Measurements from ENCODE around the gene ADGRE1.

The ADGRE1 gene

DNA sequence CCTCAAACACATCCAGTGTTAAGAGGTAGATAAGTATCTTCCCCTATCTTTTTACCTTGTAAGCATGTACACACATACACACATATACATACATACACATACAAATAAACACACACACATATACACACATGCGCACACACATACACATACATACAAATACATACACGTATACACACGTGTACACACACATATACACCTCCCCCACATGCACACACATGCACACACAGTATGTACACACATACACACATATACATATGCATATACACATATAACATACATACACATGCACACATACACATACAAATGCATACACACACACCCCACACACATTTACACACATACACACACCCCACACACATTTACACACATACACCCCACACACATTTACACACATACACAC lies 24.1 kb downstream of the ADGRE1 start:
- CTCF ChIA-PET: no interaction called here

DNA sequence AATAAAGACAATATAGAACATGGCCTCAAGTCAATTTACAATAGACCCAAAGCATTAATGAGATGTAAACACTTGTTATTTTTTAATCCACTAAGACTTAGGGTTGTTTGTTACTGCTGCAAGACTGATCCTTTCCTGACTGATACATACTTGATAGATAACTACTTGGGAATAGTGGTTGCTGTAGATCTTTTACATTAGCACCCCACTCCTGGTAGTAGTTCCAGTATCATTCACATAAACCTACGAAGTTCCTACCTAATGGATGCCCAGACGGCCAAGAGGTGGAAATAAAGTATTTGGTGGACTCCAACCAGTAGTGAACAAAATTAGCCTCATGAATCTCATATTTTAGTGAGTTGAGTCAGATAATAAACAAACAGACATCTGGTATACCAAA lies 26.9 kb downstream of the ADGRE1 start:
- CTCF ChIA-PET: no interaction called here
- TF ChIP-seq LEF1 (IDR thresholded peaks at IDR 0.05; ENCODE audit: borderline replicate concordance): no peak
- no peak for TF ChIP-seq SP1 (IDR thresholded peaks at IDR 0.05)
- TF ChIP-seq ARNT (IDR thresholded peaks at IDR 0.05): no peak
- TF ChIP-seq NFRKB (IDR thresholded peaks at IDR 0.05): no peak
- no peak for TF ChIP-seq CTBP1 (IDR thresholded peaks at IDR 0.05; ENCODE audit: borderline replicate concordance)
- TF ChIP-seq, protein P1, sequence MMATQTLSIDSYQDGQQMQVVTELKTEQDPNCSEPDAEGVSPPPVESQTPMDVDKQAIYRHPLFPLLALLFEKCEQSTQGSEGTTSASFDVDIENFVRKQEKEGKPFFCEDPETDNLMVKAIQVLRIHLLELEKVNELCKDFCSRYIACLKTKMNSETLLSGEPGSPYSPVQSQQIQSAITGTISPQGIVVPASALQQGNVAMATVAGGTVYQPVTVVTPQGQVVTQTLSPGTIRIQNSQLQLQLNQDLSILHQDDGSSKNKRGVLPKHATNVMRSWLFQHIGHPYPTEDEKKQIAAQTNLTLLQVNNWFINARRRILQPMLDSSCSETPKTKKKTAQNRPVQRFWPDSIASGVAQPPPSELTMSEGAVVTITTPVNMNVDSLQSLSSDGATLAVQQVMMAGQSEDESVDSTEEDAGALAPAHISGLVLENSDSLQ (IDR thresholded peaks at IDR 0.05): no peak
- no peak for TF ChIP-seq ELF4 (IDR thresholded peaks at IDR 0.05)
- no peak for TF ChIP-seq FOXM1 (IDR thresholded peaks at IDR 0.05; ENCODE audit: borderline replicate concordance)
- TF ChIP-seq BHLHE40 (IDR thresholded peaks at IDR 0.05; ENCODE audit: borderline replicate concordance): no peak
- no peak for TF ChIP-seq SUZ12 (IDR thresholded peaks at IDR 0.05)
- no peak for TF ChIP-seq FOXA1 (IDR thresholded peaks at IDR 0.05)
- no peak for TF ChIP-seq HDGF (IDR thresholded peaks at IDR 0.05; ENCODE audit: borderline replicate concordance)
- no peak for TF ChIP-seq FOXK2 (IDR thresholded peaks at IDR 0.05)
- no peak for TF ChIP-seq L3MBTL2 (conservative IDR thresholded peaks at IDR 0.05)
- no peak for TF ChIP-seq ZNF384 (IDR thresholded peaks at IDR 0.05)

More for the DNA sequence above, 24.1 kb downstream of the ADGRE1 start:
- no peak for DNase-seq (ENCODE audit: extremely low spot score)
- POLR2A ChIA-PET: no interaction called here
- TF ChIP-seq LEF1 (IDR thresholded peaks at IDR 0.05; ENCODE audit: borderline replicate concordance) (no peak), ELF4 (IDR thresholded peaks at IDR 0.05) (0 out of 2 replicates have a peak, but pooled peaks have one; percentile 8)
- TF ChIP-seq, protein P1 (IDR thresholded peaks at IDR 0.05): no peak

DNA sequence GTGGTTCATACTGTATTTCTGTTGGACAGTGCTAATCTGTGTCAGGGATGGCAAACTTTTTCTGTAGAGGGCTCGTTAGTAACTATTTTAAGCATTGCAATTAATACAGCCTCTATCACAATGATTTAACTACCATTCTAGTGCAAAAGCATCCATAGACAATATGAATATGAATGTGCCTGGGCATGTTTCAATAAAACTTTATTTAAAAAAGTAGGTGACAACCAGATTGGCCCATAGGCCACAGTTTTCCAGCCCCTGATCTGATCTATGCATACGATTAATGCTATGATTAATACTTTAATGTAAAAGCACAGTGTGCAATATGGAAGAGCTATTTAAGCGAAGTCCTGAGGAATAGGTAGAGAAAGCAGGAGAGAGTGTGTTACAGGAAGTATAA lies 29.6 kb downstream of the ADGRE1 start:
- POLR2A ChIA-PET: no interaction called here
- TF ChIP-seq ARNT (IDR thresholded peaks at IDR 0.05): no peak
- TF ChIP-seq ZNF384 (IDR thresholded peaks at IDR 0.05): no peak
- TF ChIP-seq SUZ12 (IDR thresholded peaks at IDR 0.05): no peak
- no peak for TF ChIP-seq FOXK2 (IDR thresholded peaks at IDR 0.05)
- TF ChIP-seq SP1 (IDR thresholded peaks at IDR 0.05): no peak
- TF ChIP-seq ELF4 (IDR thresholded peaks at IDR 0.05): no peak
- TF ChIP-seq CTBP1 (IDR thresholded peaks at IDR 0.05; ENCODE audit: borderline replicate concordance): no peak
- TF ChIP-seq LEF1 (IDR thresholded peaks at IDR 0.05; ENCODE audit: borderline replicate concordance): no peak
- CTCF ChIA-PET: no interaction called here
- no peak for DNase-seq (ENCODE audit: extremely low spot score)

More for the DNA sequence above, 26.9 kb downstream of the ADGRE1 start:
- DNase-seq (ENCODE audit: extremely low spot score): no peak
- POLR2A ChIA-PET: no interaction called here

DNA sequence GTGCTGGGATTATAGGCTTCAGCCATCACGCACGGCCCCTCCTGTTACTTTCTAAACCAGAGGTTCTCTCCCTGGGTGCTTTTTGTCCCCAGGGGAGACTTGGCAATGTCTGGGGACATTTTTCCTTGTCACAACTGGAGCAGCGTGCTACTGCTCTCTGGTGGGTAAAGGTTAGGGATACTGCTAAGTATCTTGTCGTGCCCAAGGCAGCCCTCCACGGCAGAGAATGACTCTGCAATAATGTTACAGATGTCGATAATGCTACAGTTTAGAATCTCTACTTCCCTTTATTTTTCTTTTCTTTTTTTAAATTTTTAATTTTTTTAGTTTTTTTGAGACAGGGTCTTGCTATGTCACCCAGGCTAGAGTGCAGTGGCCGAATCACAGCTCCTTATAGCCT lies 38.0 kb downstream of the ADGRE1 start:
- DNase-seq (ENCODE audit: extremely low spot score): no peak
- no peak for TF ChIP-seq BHLHE40 (IDR thresholded peaks at IDR 0.05; ENCODE audit: borderline replicate concordance)
- no peak for TF ChIP-seq HDGF (IDR thresholded peaks at IDR 0.05; ENCODE audit: borderline replicate concordance)
- TF ChIP-seq FOXK2 (IDR thresholded peaks at IDR 0.05): no peak
- CTCF ChIA-PET: no interaction called here
- POLR2A ChIA-PET: no interaction called here

GRCh38 chr19:6925801-6926751 lies 38.7 kb downstream of the ADGRE1 start:
- TF ChIP-seq NFRKB (IDR thresholded peaks at IDR 0.05) (no peak), L3MBTL2 (conservative IDR thresholded peaks at IDR 0.05) (no peak), HDGF (IDR thresholded peaks at IDR 0.05; ENCODE audit: borderline replicate concordance) (no peak), SP1 (IDR thresholded peaks at IDR 0.05) (no peak), FOXA1 (IDR thresholded peaks at IDR 0.05) (no peak), ZNF384 (IDR thresholded peaks at IDR 0.05) (no peak), BHLHE40 (IDR thresholded peaks at IDR 0.05; ENCODE audit: borderline replicate concordance) (no peak), CTBP1 (IDR thresholded peaks at IDR 0.05; ENCODE audit: borderline replicate concordance) (no peak), FOXK2 (IDR thresholded peaks at IDR 0.05) (no peak), TARDBP (IDR thresholded peaks at IDR 0.05) (no peak), LEF1 (IDR thresholded peaks at IDR 0.05; ENCODE audit: borderline replicate concordance) (no peak), SUZ12 (IDR thresholded peaks at IDR 0.05) (no peak), ARNT (IDR thresholded peaks at IDR 0.05) (no peak), FOXM1 (IDR thresholded peaks at IDR 0.05; ENCODE audit: borderline replicate concordance) (no peak), ELF4 (IDR thresholded peaks at IDR 0.05) (no peak)
- TF ChIP-seq, protein P1 (IDR thresholded peaks at IDR 0.05): no peak
- DNase-seq (ENCODE audit: extremely low spot score): peak; percentile 26
- POLR2A ChIA-PET: no interaction called here
- CTCF ChIA-PET: interaction anchor here (0.6 kb wide), 1 partner anchor 330 kb away, joined by 3 read pairs; no protein-coding TSS in a partner anchor

DNA sequence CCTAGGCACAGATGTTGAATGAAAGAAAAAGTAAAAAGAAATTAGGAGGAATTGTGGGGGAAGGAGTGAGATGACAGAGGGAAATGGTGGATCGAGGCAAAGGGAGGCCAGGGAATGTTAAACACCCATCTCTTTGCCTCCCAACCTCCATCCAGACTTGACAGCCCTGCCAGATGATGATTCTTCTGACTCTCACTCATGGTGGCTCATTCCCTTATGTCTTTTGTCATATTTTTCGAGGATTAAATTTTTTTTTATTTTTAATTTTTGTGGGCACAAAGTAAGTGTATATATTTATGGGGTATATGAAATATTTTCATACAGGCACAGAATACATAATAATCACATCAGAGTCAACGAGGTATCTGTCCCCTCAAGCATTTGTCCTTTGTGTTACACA lies 42.8 kb downstream of the ADGRE1 start:
- ChIA-PET POLR2A (no interaction called here), CTCF (no interaction called here)
- no peak for DNase-seq (ENCODE audit: extremely low spot score)
- TF ChIP-seq ARNT (IDR thresholded peaks at IDR 0.05) (no peak), FOXA1 (IDR thresholded peaks at IDR 0.05) (no peak)

Data from HEK293T (cell line).